Left lobe of liver (tissue), 2 donors: ENCODE data around the gene TRAPPC3L. TPM values are rescaled to one million over a fixed set of nuclear protein-coding genes. Genes with fewer than 3 reads are reported as not detected.

ENCODE experiments used
- ATAC-seq: fragments of 200-7000 bp; cut with Tn5 transposase; one replicate; pipeline ENCODE4 v1.9.1; 2020; ENCODE audit warnings: mild to moderate bottlenecking, moderate library complexity
- DNase-seq: peaks from one replicate; pipeline ENCODE4 v3.0.0-alpha.2; 2020; ENCODE audit warnings: low spot score
- total RNA-seq: library from RNA; stranded (reverse); gene quantifications from one replicate; pipeline ENCODE4 v1.2.1, GENCODE V29; 2021
- donor health status: DM: no; HTN: no; CAD: no; lungs with moderate emphysema.
- donor health status: DM: no; HTN: yes; CAD: no.

The TRAPPC3L gene
- total RNA-seq, 1 donor from 2014 or later: not detected

DNA sequence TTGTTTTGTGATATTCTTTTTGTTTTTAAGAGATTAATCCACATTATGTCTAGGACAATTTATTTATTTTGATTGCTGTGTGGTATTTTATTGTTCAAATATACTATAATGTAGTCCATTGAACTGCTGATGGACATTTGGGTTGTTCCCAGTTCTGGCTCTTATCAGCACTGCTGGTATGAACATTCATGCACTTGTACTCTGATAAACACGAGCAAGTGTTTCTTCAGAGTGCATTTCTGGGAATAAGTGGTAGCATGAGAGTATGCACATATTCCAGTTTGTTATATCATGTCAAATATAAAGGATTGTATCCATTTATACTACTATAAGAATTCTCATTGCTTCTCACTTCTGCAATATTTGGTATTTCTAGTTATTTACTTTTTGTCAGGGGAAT is 77.2 kb downstream of the TRAPPC3L start:
- DNase-seq (no peak), ATAC-seq (no peak)

DNA sequence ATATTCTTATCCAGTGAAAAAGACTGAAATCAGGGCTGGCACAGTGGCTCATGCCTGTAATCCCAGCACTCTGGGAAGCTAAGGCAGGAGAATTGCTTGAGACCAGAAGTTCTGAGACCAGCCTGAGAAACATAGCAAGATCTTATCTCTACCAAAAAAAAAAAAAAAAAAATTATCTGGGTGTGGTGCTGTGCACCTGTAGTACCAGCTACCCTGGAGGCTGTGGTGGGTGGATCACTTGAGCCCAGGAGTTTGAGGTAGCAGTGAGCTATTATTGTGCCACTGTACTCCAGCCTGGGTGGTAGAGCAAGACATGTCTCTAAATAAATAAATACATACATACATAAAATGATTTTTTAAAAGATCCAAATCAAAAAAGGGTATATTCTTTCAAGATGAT is 78.0 kb downstream of the TRAPPC3L start:
- DNase-seq (no peak), ATAC-seq (no peak)

DNA sequence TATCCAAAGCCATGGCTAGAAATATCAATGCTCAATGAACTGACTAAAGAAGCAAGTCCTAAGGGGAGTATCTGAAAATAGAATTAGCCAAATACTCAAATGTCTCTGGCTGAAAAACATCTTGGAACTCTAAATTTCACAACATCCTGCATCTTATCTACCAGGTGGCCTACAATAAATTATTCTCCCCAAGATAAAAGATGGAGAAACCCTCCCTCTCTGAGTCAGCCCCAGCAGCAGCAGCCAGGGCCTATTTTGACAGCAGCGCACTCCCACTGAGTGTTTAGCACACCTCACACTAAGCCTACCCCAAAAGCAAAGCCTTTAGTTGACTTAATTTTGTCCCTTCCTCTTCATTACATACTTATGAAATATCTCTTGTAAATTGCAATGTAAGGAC is 78.4 kb downstream of the TRAPPC3L start:
- DNase-seq: no peak
- ATAC-seq: no peak

DNA sequence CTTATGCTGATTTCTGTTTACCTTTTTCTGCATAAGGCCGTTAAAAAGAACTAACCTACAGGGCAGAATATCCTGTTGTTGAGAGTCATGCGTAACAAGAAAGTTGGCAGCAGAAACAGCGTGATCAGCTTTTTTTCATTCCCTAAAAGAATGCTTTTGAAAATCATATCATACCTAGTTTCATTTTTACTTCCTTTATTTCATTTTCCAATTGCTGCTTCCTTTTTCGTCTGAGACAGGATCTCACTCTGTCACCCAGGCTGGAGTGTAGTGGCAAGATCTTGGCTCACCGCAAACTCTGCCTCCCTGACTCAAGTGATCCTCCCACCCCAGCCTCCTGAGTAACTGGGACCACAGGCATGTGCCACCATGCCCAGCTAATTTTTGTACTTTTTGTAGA is 80.2 kb downstream of the TRAPPC3L start:
- DNase-seq (no peak), ATAC-seq (peak; percentile 16)

DNA sequence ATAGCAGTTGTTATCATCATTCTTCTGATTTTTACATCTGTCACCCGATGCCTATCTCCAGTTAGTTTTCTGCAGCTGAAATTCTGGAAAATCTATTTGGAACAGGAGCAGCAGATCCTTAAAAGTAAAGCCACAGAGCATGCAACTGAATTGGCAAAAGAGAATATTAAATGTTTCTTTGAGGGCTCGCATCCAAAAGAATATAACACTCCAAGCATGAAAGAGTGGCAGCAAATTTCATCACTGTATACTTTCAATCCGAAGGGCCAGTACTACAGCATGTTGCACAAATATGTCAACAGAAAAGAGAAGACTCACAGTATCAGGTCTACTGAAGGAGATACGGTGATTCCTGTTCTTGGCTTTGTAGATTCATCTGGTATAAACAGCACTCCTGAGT is 82.2 kb downstream of the TRAPPC3L start:
- no peak for ATAC-seq
- DNase-seq: no peak

DNA sequence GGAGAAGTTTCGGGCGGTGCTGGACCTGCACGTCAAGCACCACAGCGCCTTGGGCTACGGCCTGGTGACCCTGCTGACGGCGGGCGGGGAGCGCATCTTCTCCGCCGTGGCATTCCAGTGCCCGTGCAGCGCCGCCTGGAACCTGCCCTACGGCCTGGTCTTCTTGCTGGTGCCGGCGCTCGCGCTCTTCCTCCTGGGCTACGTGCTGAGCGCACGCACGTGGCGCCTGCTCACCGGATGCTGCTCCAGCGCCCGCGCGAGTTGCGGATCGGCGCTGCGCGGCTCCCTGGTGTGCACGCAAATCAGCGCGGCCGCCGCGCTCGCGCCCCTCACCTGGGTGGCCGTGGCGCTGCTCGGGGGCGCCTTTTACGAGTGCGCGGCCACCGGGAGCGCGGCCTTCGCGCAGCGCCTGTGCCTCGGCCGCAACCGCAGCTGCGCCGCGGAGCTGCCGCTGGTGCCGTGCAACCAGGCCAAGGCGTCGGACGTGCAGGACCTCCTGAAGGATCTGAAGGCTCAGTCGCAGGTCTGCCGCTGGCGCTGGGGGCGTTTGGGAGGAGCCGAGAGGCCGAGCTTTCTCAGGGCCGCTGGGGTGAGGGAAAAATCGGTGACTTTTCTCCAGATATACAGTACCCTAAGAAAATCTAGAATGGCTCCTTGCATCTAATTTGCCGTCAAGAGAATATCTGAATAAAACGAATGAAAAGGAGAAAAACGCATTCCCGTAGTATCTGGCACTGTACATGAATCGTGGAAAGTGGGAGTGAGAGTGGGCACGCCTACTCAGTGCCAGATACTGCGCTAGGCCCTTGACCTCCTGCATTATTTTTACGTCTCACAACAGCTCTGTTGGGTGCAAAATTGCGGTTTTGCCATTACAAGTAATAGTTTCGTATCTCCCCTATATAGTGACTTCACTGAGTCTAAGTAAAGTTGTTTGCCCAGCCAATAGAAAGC is 83.3 kb downstream of the TRAPPC3L start:
- DNase-seq (peak; percentile 61), ATAC-seq (peak; percentile 84)

DNA sequence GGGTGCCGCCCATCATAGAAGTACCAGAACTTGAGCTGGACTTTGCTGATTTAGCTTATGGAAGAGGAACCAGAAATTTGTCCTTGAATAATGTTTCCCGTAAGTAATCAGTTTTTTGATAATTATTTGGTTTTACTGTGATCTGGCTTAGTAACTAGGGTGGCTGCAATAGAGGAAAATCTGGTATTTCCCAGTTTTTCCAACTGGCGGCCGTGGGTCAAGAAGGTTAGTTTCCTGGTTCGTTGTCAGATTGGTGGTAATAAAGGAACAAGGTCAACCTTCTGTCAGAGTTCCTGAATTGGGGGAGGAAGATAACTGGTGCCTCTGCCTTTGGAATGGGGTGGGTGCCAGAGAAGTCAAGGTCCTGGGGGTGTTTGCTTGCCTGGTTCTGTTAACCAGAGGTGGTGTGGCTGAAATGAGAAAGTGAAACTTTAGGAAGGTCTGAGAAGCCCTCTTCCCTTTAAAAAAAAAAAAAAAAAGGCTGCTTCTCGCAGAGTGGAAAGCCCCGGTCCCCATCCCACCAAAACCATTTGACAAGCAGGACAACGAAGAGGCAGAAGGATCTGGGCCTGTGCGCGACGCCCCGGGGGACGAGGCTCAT is 84.1 kb downstream of the TRAPPC3L start, which contains the start of gene CALHM6:
CALHM6 (plus strand) TSS at position 45 of the 601 bp plus-strand sequence; CDS start at position 600, 555 bp downstream.
- peak; percentile 39 for ATAC-seq
- DNase-seq: no peak

DNA sequence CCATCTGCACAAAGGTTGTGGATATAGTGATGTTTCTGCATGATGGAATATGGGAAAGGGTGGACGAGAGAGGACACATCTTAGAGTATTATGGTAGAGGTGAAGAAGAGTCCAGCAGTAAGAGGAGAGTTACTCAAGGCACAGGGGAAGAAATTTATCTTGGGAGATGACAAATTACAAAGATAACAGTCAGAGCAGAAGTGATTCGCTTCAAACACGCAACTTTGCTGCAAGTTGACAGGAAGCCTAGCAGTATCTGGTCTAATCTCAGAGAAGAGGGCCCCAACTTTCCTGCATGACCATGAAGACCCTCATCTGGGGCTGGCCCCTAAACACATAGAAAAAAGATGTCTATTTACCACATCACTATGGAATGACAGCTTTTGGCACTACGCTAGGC is 85.6 kb downstream of the TRAPPC3L start:
- ATAC-seq: no peak

DNA sequence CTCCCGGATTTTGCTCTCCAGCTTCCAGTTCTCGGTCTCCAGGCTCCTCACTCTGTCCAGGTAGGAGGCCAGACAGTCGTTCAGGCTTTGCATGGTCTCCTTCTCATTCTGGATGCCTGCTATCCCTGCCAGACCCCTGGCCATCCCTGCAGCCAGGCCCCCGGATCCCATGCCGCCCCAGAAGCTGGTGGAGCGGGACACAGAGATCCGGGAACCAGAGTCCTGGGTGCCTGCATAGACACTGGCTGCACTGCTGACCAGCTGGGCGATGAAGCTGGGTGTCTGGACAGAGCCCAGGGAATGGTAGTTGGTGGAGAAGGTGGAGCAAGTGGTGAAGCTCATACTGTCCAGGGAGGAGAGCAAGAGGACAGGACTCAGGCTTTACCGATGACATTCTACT is 87.2 kb downstream of the TRAPPC3L start:
- ATAC-seq: no peak
- no peak for DNase-seq

More for the DNA sequence above, 85.6 kb downstream of the TRAPPC3L start:
- no peak for DNase-seq

DNA sequence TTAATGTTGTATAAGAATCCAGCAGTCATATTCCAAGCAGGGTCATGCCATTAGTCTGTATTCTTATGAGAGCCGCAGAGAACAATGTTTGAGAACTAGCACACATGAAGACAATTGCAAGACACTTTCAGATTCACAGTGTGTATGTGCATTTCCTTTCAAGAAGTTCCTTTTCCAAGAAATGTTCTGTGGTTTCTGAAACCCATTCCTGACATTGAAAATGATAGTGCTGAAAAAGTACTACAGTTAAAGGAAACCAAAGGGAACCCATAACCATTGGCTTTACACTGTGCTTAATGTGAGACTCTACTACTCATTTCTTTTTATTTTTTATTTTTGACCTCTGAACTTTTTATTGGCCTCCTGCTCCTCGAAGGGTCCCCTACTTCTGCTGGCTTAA is 88.6 kb downstream of the TRAPPC3L start:
- DNase-seq: no peak
- ATAC-seq: no peak

DNA sequence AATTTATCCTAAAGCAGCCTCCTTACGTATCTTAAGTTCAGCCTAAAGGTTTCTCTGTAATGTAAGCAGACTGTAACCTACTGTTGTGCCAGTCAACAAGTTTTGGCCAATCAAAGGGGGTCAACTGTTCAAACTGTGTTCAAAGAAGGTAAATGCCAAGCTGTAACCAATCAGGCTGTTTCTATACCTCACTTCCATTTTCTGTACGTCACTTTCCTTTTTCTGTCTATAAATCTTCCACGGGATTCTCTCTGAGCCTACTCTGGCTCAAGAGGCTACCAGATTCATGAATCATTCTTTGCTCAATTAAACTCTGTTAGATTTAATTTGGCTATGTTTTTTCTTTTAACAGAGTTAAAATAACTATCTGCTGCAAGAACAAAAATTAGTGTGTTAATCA is 89.4 kb downstream of the TRAPPC3L start:
- no peak for ATAC-seq

DNA sequence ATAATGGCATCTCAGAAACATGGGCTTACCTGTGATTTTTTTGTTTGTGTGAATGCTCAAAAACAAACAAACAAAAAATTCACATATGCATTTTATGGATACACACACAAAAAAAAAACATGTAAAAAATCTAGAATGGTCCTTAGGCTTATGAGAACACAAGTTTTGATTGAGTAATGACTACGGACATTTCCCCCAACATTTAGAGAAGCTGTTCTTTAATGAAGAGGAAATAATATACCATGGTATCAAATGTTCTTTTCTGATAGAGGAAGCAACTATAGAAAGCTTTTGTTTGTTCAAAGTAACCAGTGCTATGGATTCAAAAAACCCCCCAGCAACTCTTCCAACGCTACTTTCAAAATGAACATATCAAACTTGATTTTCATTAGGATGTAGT is 93.0 kb downstream of the TRAPPC3L start:
- no peak for ATAC-seq
- no peak for DNase-seq

More for the DNA sequence above, 89.4 kb downstream of the TRAPPC3L start:
- DNase-seq: no peak

DNA sequence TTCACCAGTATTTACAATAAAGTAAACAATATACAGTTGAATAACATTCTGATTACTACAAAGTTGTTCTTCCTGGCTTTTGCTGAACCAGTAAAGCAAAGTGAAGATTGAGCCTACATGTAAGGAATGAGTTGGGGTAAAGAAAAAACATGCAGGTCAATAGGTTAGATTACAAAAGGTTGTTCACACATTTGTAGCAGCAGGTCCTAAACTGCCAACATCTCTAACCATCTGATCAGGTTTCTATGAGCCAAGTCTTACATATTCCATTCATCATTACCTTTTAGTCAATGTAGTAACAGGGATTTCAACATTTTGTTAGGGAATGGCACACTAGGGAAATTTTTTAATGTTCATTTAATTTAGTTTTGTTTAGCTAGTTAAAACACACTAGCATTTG is 93.6 kb downstream of the TRAPPC3L start:
- no peak for ATAC-seq
- DNase-seq: no peak

DNA sequence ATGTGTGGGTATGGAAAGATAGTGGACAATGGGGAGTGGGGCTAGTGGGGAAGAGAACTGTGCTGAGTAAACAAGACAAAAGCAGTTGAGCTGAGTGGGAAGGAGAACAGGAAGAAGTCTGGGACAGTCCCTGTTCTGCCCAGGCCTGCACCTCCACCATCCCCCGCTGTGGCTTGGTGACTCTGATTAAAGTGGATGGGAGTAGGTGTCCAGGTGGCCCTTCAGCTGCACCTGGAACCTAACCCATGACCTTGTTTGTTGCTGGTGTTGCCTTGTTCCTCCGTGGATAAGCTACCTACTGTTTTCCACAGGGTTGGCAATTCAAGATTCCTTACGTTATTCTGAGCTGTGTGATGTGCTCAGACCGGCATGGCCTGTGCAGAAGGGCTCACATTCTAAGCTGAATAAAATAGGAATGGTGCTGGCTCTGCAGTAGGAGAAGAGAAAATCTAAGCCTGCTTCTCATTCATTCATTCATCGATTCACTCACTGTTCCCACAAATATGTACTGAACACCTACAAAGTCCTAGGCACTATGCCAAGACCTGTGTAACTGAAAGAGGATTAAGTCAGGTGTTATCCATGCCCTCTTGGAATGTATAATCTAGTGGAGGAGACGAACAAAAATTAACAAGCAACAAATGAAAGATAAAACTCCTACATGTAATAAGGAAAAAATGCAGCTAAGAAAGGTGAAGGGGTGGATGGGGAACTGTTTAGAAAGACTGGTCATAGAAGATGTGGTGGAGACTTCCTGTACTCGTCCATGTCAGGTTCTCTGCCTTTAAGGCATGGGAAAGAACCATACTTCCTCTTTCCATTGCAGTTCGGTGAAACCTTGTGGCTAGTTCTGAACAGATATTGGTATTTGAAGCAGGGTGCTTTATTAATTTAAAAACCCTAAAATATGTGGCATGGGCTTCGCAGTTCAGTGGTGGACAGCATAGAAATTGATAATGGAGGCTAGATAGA is 94.4 kb downstream of the TRAPPC3L start:
- ATAC-seq (peak; percentile 38), DNase-seq (no peak)

DNA sequence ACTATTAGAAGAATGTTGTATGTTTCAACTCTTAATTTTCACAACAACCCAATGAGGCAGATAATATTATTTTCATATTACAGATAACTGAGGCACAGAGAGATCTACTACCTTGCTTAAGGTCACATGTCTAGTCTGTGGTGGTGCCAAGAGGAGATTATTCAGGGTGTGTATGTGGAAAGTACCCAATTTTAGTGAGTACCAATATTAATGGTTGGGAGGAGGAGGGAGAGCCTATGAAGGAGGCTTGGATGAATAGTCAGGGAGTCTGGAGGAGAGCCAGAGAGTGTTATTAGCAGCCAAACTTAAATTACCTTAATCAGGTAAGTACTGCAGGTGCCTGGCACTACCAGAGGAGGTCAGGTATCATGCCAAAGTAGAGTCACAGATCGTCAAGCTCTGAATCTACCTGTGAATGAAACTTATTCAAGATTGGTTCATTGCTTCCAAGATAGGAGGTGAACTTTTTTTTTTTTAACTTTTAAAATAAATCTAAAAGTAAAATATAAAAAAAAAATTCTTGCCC is 95.2 kb downstream of the TRAPPC3L start:
- DNase-seq: no peak

DNA sequence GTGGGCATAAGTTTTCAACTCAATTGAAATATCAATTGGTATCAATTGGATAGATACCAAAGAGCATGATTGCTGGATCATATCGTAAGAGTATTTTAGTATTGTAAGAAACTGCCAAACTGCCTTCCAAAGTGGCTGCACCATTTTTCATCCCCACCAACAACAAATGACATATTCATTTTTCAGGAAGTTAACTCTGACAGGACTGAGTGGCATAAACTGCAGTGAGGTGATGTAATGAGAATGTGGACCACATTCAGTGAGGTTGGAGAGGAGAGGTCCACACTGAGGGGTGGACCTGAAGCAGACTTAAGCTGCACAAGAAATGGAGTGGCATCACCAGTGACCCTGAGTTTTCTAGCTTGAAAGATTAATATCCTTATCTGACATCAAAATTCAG is 95.9 kb downstream of the TRAPPC3L start:
- no peak for ATAC-seq

More for the DNA sequence above, 95.2 kb downstream of the TRAPPC3L start:
- no peak for ATAC-seq

DNA sequence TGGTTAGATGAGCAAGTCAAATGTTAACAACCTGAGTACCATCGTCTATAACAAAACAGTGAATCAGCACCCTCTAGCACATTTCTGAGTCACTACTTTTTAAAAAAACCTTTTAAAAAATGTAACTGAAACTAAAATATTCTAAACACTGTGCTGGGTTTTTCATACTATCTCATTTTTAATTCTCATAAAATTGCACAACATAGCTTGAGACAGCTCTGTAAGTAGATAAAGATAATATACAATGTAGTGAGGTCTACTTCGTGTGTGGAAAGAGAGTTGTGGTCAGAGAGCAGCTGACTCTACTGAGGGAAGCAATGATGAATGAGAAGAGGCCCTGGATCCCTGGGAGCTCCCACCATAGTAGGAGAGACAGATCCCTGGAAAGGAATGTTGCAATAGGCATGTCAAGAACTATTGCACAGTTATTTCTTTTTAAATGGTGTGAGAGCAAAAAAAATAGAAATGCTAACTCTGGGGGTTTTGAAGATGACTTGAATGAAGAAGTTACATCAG is 97.9 kb downstream of the TRAPPC3L start:
- DNase-seq: no peak
- peak; percentile 34 for ATAC-seq

More for the DNA sequence above, 95.9 kb downstream of the TRAPPC3L start:
- no peak for DNase-seq

DNA sequence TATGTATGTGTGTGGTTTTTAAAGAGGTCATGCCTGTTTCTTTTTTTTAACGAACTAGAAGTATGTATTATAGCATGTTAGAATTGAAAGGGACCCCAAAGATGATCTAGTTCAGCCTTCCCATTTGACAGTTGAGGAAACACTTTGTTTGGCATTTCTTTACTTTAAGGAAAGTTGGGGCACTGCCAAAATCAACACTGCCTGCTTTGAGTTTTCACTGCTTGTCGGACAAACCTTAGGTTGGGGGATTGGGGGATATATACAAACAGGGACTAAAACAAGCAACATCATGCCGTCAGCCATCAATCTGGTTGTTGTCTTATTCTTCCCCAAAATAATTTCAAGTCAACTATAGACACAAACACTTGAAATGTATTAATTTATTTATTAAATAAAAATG is 98.4 kb downstream of the TRAPPC3L start:
- ATAC-seq: no peak
- no peak for DNase-seq

DNA sequence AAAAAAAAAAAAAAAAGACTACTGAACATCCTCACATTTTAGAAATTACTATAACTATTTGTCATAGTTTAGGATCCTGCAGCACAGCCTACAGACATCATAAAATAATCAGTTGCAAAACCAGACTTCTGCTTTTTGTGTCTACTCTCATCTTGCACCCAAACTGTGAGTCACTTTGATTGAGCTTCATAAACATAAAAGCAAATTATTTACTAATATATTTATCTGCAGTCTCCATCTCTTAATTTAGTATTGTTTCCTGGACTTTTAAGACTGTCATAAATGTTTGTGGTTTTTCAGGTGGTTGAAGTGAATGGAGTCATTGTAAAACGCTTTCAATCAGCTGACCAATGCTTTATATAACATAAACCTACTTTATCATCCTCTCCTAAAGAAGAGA is 99.1 kb downstream of the TRAPPC3L start:
- DNase-seq: no peak
- ATAC-seq: no peak

DNA sequence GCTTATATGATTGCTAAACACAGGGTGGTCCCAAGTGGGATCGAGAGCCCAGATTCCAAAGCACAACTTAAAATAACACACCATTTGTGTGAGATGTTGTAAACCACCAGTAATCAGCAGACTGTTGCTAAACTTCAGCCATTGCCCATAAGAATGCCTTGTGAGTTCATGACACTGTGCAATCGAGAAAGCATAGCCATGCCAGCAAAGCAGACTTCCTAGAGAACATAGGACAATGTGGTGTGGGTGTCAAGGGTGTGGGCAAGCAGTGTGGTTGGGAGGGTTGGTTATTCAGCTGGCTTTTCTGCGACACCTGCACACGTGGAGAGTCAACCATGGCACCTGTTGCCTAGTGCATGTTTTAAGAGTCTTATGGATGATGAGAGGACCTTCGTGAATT is 100.4 kb downstream of the TRAPPC3L start:
- DNase-seq (no peak), ATAC-seq (no peak)
